CD4-positive, alpha-beta memory T cell (primary cell): ENCODE data around the gene FAM174C. TPM values are rescaled to one million over a fixed set of nuclear protein-coding genes. Genes with fewer than 3 reads are reported as not detected.

Experiments used
- CTCF ChIA-PET: fragments of 350-600 bp; sonication (Branson Sonifier 250); formaldehyde crosslinking; loops from one replicate; lab custom pipeline; 2021; ENCODE audit warnings: inconsistent platforms; ENCODE audit not compliant: partially characterized antibody; lab: Charles Lee
- POLR2A ChIA-PET: fragments of 350-600 bp; sonication (Branson Sonifier 250); formaldehyde crosslinking; loops from one replicate; lab custom pipeline; 2021; ENCODE audit not compliant: partially characterized antibody; lab: Charles Lee
- DNase-seq, 5 donors: peaks; one replicate each; pipeline versions ENCODE4 v3.0.0 to v3.0.0-alpha.2; 2020 to 2022; ENCODE audit warnings: mixed read lengths in 1 of 5
- H3K27ac ChIP-seq: one replicate; pipeline ENCODE4 v1.7.0; 2013; ENCODE audit warnings: low read depth, low read length
- H3K27me3 ChIP-seq: 2 replicates; pipeline ENCODE4 v1.7.0; 2013; ENCODE audit warnings: mild to moderate bottlenecking, low read length, moderate library complexity; ENCODE audit not compliant: insufficient read depth
- H3K36me3 ChIP-seq: 2 replicates; pipeline ENCODE4 v1.7.0; 2013; ENCODE audit warnings: mild to moderate bottlenecking, low read length, moderate library complexity; ENCODE audit not compliant: insufficient read depth
- H3K4me1 ChIP-seq: 2 replicates; pipeline ENCODE4 v1.7.0; 2013; ENCODE audit warnings: mild to moderate bottlenecking, low read length, moderate library complexity; ENCODE audit not compliant: insufficient read depth
- H3K4me3 ChIP-seq, 2 donors: one replicate each; pipeline ENCODE4 v1.7.0; 2013; ENCODE audit warnings: low read length in 2 of 2, mild to moderate bottlenecking in 1 of 2
- H3K9me3 ChIP-seq, 2 donors: one replicate each; pipeline ENCODE4 v1.7.0; 2013; ENCODE audit warnings: low read length in 2 of 2, control low read depth in 1 of 2; ENCODE audit not compliant: control insufficient read depth in 1 of 2
- H3K27ac Mint-ChIP-seq, 7 donors: one replicate each; pipeline ENCODE4 v1.8.0; 2020 to 2021; ENCODE audit warnings: mixed read lengths in 7 of 7, mild to moderate bottlenecking in 6 of 7, inconsistent platforms in 3 of 7, moderate library complexity in 3 of 7
- H3K27me3 Mint-ChIP-seq, 2 donors: one replicate each; pipeline ENCODE4 v1.8.0; 2020 to 2021; ENCODE audit warnings: mixed read lengths in 2 of 2
- H3K36me3 Mint-ChIP-seq, 2 donors: one replicate each; pipeline ENCODE4 v1.8.0; 2020 to 2021; ENCODE audit warnings: mixed read lengths in 2 of 2, inconsistent platforms in 1 of 2, mild to moderate bottlenecking in 1 of 2
- H3K4me1 Mint-ChIP-seq, 4 donors: one replicate each; pipeline ENCODE4 v1.8.0; 2020 to 2021; ENCODE audit warnings: mixed read lengths in 4 of 4, mild to moderate bottlenecking in 1 of 4
- H3K4me3 Mint-ChIP-seq, 8 donors: one replicate each; pipeline ENCODE4 v1.8.0; 2020 to 2021; ENCODE audit warnings: mixed read lengths in 8 of 8, mild to moderate bottlenecking in 7 of 8, moderate library complexity in 6 of 8, inconsistent platforms in 3 of 8
- H3K9me3 Mint-ChIP-seq, 8 donors: one replicate each; pipeline ENCODE4 v1.8.0; 2020 to 2021; ENCODE audit warnings: mixed read lengths in 8 of 8, mild to moderate bottlenecking in 5 of 8, inconsistent platforms in 3 of 8, moderate library complexity in 1 of 8
- intact Hi-C: fragments of 100-400 bp; cut with micrococcal nuclease; formaldehyde crosslinking; loops from one replicate; pipeline ENCODE4 v1.15.1; 2023
- polyA plus RNA-seq, 2 donors: library from polyadenylated mRNA; unstranded; fragments of 300-500 nt; fragmentation: Illumina TruSeq; gene quantifications; one replicate each; pipeline ENCODE4 v1.2.3, GENCODE V29; 2021
- total RNA-seq, 2 experiments: library from RNA; stranded (reverse); gene quantifications; one replicate each; pipeline ENCODE4 v1.2.3, GENCODE V29; 2021

The FAM174C gene
- total and polyA plus RNA-seq, 4 experiments from 2014 or later, result 50.5 to 114 (median 55.7) TPM

- Mint-ChIP-seq H3K36me3 (no peaks in the 10 kb centered on the region), H3K4me3 (no peak overlapping the region), H3K9me3 (no peaks in the 10 kb centered on the region), H3K27me3 (no peaks in the 10 kb centered on the region), H3K4me1 (no peaks in the 10 kb centered on the region), H3K27ac (peak overlapping the region in 1 of 7 donors; percentile 4)
- CTCF ChIA-PET, result no interaction called here
- no peak for DNase-seq
- H3K27ac ChIP-seq, result no peak overlapping the region
- no peaks in the 10 kb centered on the region for H3K4me1 ChIP-seq
- intact Hi-C loops, result no loop called here
- POLR2A ChIA-PET, result no interaction called here
- H3K27me3 ChIP-seq, result no peaks in the 10 kb centered on the region
- no peak overlapping the region for H3K4me3 ChIP-seq
- H3K9me3 ChIP-seq, result no peaks in the 10 kb centered on the region
- H3K36me3 ChIP-seq, result no peaks in the 10 kb centered on the region
These were observed 32.0 kb downstream of the FAM174C start for GRCh38 chr19:1307320-1307719.

- no peak for DNase-seq
- H3K9me3 ChIP-seq, result no peaks in the 10 kb centered on the region
- H3K27ac ChIP-seq, result no peak overlapping the region
- no peaks in the 10 kb centered on the region for H3K36me3 ChIP-seq
- POLR2A ChIA-PET, result no interaction called here
- Mint-ChIP-seq H3K4me3 (no peak overlapping the region), H3K4me1 (no peaks in the 10 kb centered on the region), H3K27ac (peak overlapping the region in 1 of 7 donors; percentile 4), H3K9me3 (no peaks in the 10 kb centered on the region), H3K27me3 (no peaks in the 10 kb centered on the region), H3K36me3 (no peaks in the 10 kb centered on the region)
- no peaks in the 10 kb centered on the region for H3K27me3 ChIP-seq
- H3K4me3 ChIP-seq, result no peak overlapping the region
- intact Hi-C loops, result no loop called here
- CTCF ChIA-PET, result no interaction called here
- no peaks in the 10 kb centered on the region for H3K4me1 ChIP-seq
These were observed 32.5 kb downstream of the FAM174C start for GRCh38 chr19:1307755-1308303.

DNA sequence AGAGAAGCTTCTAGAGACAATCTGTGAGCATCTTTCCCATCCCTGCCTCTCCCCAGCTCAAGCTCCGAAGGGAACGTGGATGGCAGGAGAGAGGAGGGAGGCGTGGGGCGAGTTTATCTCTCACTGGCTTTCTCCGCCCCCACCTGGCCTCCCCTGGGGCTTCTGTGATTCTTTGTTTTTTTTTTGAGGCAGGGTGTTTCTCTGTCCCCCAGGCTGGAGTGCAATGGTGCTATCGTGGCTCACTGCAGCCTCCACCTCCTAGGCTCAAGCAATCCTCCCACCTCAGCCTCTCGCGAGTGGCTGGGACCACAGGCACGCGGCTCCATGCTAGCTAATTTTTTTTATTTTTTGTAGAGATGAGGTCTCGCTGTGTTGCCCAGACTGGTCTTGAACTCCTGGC is 33.4 kb downstream of the FAM174C start:
- ChIA-PET CTCF (interaction anchor here (1.1 kb wide), 1 partner anchor 29 kb away, joined by 3 read pairs; no protein-coding TSS in a partner anchor), POLR2A (no interaction called here)
- H3K36me3 Mint-ChIP-seq, result no peaks in the 10 kb centered on the region
- no peaks in the 10 kb centered on the region for H3K4me1 Mint-ChIP-seq
- no peaks in the 10 kb centered on the region for H3K27me3 ChIP-seq
- no peaks in the 10 kb centered on the region for H3K9me3 ChIP-seq
- H3K27ac Mint-ChIP-seq, result no peak overlapping the region
- H3K9me3 Mint-ChIP-seq, result no peaks in the 10 kb centered on the region
- H3K4me3 Mint-ChIP-seq, result no peak overlapping the region
- H3K4me3 ChIP-seq, result no peak overlapping the region
- intact Hi-C loops, result no loop called here
- H3K27me3 Mint-ChIP-seq, result no peaks in the 10 kb centered on the region
- no peak for DNase-seq
- no peaks in the 10 kb centered on the region for H3K36me3 ChIP-seq
- H3K4me1 ChIP-seq, result no peaks in the 10 kb centered on the region
- H3K27ac ChIP-seq, result no peak overlapping the region

- no peak for DNase-seq
- H3K4me1 Mint-ChIP-seq, result no peaks in the 10 kb centered on the region
- no peak overlapping the region for H3K4me3 Mint-ChIP-seq
- H3K27me3 Mint-ChIP-seq, result peaks cover 0 to 3% of the 10 kb centered on the region in 2 donors
- ChIA-PET POLR2A (no interaction called here), CTCF (no interaction called here)
- Histone ChIP-seq H3K27ac (no peak overlapping the region), H3K4me1 (no peaks in the 10 kb centered on the region), H3K27me3 (no peaks in the 10 kb centered on the region), H3K4me3 (no peak overlapping the region), H3K9me3 (no peaks in the 10 kb centered on the region), H3K36me3 (no peaks in the 10 kb centered on the region)
- H3K27ac Mint-ChIP-seq, result no peak overlapping the region
- H3K9me3 Mint-ChIP-seq, result no peaks in the 10 kb centered on the region
- intact Hi-C loops, result no loop called here
- H3K36me3 Mint-ChIP-seq, result no peaks in the 10 kb centered on the region
These were observed 34.9 kb downstream of the FAM174C start for GRCh38 chr19:1309977-1310852.

GRCh38 chr19:1310853-1311180 is 35.5 kb downstream of the FAM174C start:
- Histone ChIP-seq H3K4me1 (no peaks in the 10 kb centered on the region), H3K4me3 (no peak overlapping the region), H3K36me3 (no peaks in the 10 kb centered on the region), H3K27me3 (no peaks in the 10 kb centered on the region), H3K9me3 (no peaks in the 10 kb centered on the region), H3K27ac (no peak overlapping the region)
- CTCF ChIA-PET, result no interaction called here
- no peaks in the 10 kb centered on the region for H3K36me3 Mint-ChIP-seq
- no peak for DNase-seq
- H3K27ac Mint-ChIP-seq, result no peak overlapping the region
- no peaks in the 10 kb centered on the region for H3K9me3 Mint-ChIP-seq
- peaks cover 0 to 5% of the 10 kb centered on the region in 2 donors for H3K27me3 Mint-ChIP-seq
- H3K4me1 Mint-ChIP-seq, result no peaks in the 10 kb centered on the region
- no peak overlapping the region for H3K4me3 Mint-ChIP-seq
- POLR2A ChIA-PET, result no interaction called here
- intact Hi-C loops, result no loop called here

DNA sequence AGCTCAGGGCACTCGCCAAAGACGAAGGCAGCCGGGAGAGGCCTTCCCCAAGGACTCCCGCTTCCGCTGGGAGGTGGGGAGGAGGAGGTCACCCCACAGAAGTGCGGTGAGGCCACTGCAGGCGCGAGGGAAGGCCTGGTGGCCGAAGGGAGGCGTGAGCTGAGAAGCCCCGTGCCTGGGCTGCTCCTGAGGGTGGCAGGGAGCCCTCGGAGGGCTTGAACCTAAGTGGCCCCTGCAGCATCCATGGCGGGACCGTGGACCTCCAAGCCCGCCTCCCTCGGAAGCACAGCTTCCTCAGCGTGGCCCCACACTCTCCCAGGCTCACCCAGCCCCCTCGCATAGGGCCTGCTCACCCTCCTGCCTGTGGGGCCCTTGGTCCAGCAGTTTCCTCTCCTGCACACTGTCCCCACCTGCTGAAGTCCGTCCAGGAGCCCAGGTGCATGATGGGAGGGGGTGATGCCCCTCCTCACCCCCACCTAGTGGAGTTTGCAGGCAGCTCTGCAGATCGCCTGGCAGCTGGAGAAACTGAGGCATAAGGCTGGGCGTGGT is 36.3 kb downstream of the FAM174C start:
- CTCF ChIA-PET, result no interaction called here
- Mint-ChIP-seq H3K9me3 (no peaks in the 10 kb centered on the region), H3K27ac (no peak overlapping the region), H3K4me1 (no peaks in the 10 kb centered on the region), H3K27me3 (peaks cover 0 to 5% of the 10 kb centered on the region in 2 donors), H3K4me3 (no peak overlapping the region), H3K36me3 (no peaks in the 10 kb centered on the region)
- no peak overlapping the region for H3K27ac ChIP-seq
- H3K27me3 ChIP-seq, result no peaks in the 10 kb centered on the region
- H3K9me3 ChIP-seq, result no peaks in the 10 kb centered on the region
- H3K4me1 ChIP-seq, result no peaks in the 10 kb centered on the region
- intact Hi-C loops, result no loop called here
- H3K4me3 ChIP-seq, result no peak overlapping the region
- no peak for DNase-seq
- POLR2A ChIA-PET, result no interaction called here
- no peaks in the 10 kb centered on the region for H3K36me3 ChIP-seq

GRCh38 chr19:1312767-1313694 is 37.7 kb downstream of the FAM174C start:
- Histone ChIP-seq H3K27me3 (no peaks in the 10 kb centered on the region), H3K9me3 (no peaks in the 10 kb centered on the region), H3K4me3 (no peak overlapping the region), H3K36me3 (no peaks in the 10 kb centered on the region), H3K4me1 (no peaks in the 10 kb centered on the region), H3K27ac (no peak overlapping the region)
- DNase-seq, result no peak
- ChIA-PET POLR2A (no interaction called here), CTCF (no interaction called here)
- Mint-ChIP-seq H3K27ac (no peak overlapping the region), H3K9me3 (no peaks in the 10 kb centered on the region), H3K4me1 (no peaks in the 10 kb centered on the region), H3K27me3 (peaks cover 8 to 13% of the 10 kb centered on the region in 2 donors), H3K4me3 (no peak overlapping the region), H3K36me3 (no peaks in the 10 kb centered on the region)
- intact Hi-C loops, result no loop called here
